ENCODE results near the gene PCBP3.

- TF ChIP-seq CTCF (conservative IDR thresholded peaks at IDR 0.05) (no peak), ZFX (IDR thresholded peaks at IDR 0.05) (no peak)
These were observed 125.2 kb downstream of the PCBP3 start for GRCh38 chr21:45768740-45769048.

All from C4-2B (cell line).